OCI-LY7 (cell line): ENCODE results near the gene ASB7. TPM values are rescaled to one million over a fixed set of nuclear protein-coding genes. Genes with fewer than 3 reads are reported as not detected.

ENCODE experiments used
- BruUV-seq: library from RNA; stranded (reverse); fragments of 400-500 nt; replicated peaks from 2 replicates; lab custom pipeline; 2021; lab: Mats Ljungman, UMichigan
- CTCF ChIA-PET: fragments of 300-600 bp; sonication (Branson Sonifier 250); formaldehyde crosslinking; loops from one replicate; lab custom pipeline; 2022; ENCODE audit warnings: antibody characterized with exemption; ENCODE audit not compliant: unreplicated experiment; lab: Charles Lee
- POLR2A ChIA-PET: fragments of 300-600 bp; sonication (Branson Sonifier 250); formaldehyde crosslinking; loops from one replicate; lab custom pipeline; 2022; ENCODE audit warnings: antibody characterized with exemption; lab: Charles Lee
- DNase-seq: peaks from one replicate; pipeline ENCODE4 v3.0.0-alpha.2; 2015; ENCODE audit warnings: low spot score
- H2AFZ ChIP-seq: fragments of 200-600 bp; sonication (generic), shearing (Covaris generic); 2 replicates; pipeline ENCODE4 v1.6.1; 2014; ENCODE audit warnings: mild to moderate bottlenecking, antibody characterized with exemption, low read length, moderate library complexity
- H3K27ac ChIP-seq: fragments of 200-600 bp; sonication (generic); 2 replicates; pipeline ENCODE4 v1.5.1; 2014; ENCODE audit warnings: mixed run types, low read depth, mild to moderate bottlenecking, moderate library complexity, low read length, inconsistent platforms; ENCODE audit not compliant: poor library complexity, severe bottlenecking
- H3K36me3 ChIP-seq: fragments of 200-600 bp; sonication (generic); 2 replicates; pipeline ENCODE4 v1.6.1; 2014; ENCODE audit warnings: mild to moderate bottlenecking, antibody characterized with exemption, low read length, moderate library complexity, mixed read lengths; ENCODE audit not compliant: insufficient read depth
- H3K4me1 ChIP-seq: fragments of 200-600 bp; sonication (generic); 2 replicates; pipeline ENCODE4 v1.5.1; 2014; ENCODE audit warnings: mild to moderate bottlenecking, low read length; ENCODE audit not compliant: insufficient read depth, poor library complexity, severe bottlenecking
- H3K4me2 ChIP-seq: fragments of 200-600 bp; sonication (generic); 2 replicates; pipeline ENCODE4 v1.6.1; 2014; ENCODE audit warnings: mild to moderate bottlenecking, low read length
- H3K4me3 ChIP-seq: fragments of 200-600 bp; sonication (generic); 2 replicates; pipeline ENCODE4 v1.5.1; 2014; ENCODE audit warnings: mild to moderate bottlenecking, low read depth, low read length; ENCODE audit not compliant: poor library complexity, severe bottlenecking
- H3K79me2 ChIP-seq: fragments of 200-600 bp; sonication (generic); 2 replicates; pipeline ENCODE4 v1.6.1; 2016; ENCODE audit warnings: low read depth, mild to moderate bottlenecking, low read length, moderate library complexity, mixed read lengths; ENCODE audit not compliant: insufficient read depth
- H3K9me2 ChIP-seq: fragments of 200-600 bp; sonication (generic); 2 replicates; pipeline ENCODE4 v1.6.1; 2016; ENCODE audit warnings: mild to moderate bottlenecking, low read length, mixed read lengths; ENCODE audit not compliant: insufficient read depth
- H3K9me3 ChIP-seq: fragments of 200-600 bp; sonication (generic); 2 replicates; pipeline ENCODE4 v1.6.1; 2014; ENCODE audit warnings: mild to moderate bottlenecking, mixed run types, low read length, mixed read lengths
- H4K20me1 ChIP-seq: fragments of 200-600 bp; sonication (generic); 2 replicates; pipeline ENCODE4 v1.6.1; 2014; ENCODE audit warnings: mild to moderate bottlenecking, antibody characterized with exemption, low read length, moderate library complexity, mixed read lengths; ENCODE audit not compliant: insufficient read depth
- EZH2phosphoT487 ChIP-seq: fragments of 200-600 bp; sonication (generic); IDR thresholded peaks from 2 replicates; pipeline ENCODE4 v1.6.1; 2018; ENCODE audit warnings: low read depth, borderline replicate concordance, mild to moderate bottlenecking, mixed run types, antibody characterized with exemption, low read length, moderate library complexity, mixed read lengths
- intact Hi-C: fragments of 100-400 bp; cut with micrococcal nuclease; formaldehyde crosslinking; loops from one replicate; pipeline ENCODE4 v1.10.0; 2022; ENCODE audit not compliant: unreplicated experiment
- total RNA-seq, 2 experiments: library from RNA; depleted of rRNA in 1 of 2; stranded (reverse); fragments of >200 nt in 1 of 2; shearing (Covaris generic) in 1 of 2; gene quantifications; 2 replicates each; pipeline ENCODE4 v1.2.3, GENCODE V29; 2014 to 2022
- TF ChIP-seq, protein P1 (sequence below): fragments of 200-600 bp; sonication (generic); conservative IDR thresholded peaks from 2 replicates; pipeline ENCODE4 v1.5.1; 2014; ENCODE audit warnings: mild to moderate bottlenecking, antibody characterized with exemption, low read length, moderate library complexity, mixed read lengths

ASB7 gene
- total RNA-seq, 2 experiments from 2014 or later: 10.9 to 15.2 TPM

GRCh38 chr15:100642213-100642949, 40.0 kb downstream of the ASB7 start:
- Histone ChIP-seq H3K4me3 (no peak overlapping the region), H3K9me3 (no peaks in the 10 kb centered on the region), H3K79me2 (peaks cover 6% of the 10 kb centered on the region; the same call in 1 of the 2 replicates), H3K36me3 (no peaks in the 10 kb centered on the region), H3K9me2 (no peaks in the 10 kb centered on the region), H3K27ac (no peak overlapping the region), H3K4me2 (no peak overlapping the region), H3K4me1 (no peaks in the 10 kb centered on the region), H4K20me1 (0 out of 2 replicates have a peak, but pooled peaks cover 6% of the 10 kb centered on the region), H2AFZ (no peak overlapping the region)
- intact Hi-C loops: no loop called here
- TF ChIP-seq, protein P1, sequence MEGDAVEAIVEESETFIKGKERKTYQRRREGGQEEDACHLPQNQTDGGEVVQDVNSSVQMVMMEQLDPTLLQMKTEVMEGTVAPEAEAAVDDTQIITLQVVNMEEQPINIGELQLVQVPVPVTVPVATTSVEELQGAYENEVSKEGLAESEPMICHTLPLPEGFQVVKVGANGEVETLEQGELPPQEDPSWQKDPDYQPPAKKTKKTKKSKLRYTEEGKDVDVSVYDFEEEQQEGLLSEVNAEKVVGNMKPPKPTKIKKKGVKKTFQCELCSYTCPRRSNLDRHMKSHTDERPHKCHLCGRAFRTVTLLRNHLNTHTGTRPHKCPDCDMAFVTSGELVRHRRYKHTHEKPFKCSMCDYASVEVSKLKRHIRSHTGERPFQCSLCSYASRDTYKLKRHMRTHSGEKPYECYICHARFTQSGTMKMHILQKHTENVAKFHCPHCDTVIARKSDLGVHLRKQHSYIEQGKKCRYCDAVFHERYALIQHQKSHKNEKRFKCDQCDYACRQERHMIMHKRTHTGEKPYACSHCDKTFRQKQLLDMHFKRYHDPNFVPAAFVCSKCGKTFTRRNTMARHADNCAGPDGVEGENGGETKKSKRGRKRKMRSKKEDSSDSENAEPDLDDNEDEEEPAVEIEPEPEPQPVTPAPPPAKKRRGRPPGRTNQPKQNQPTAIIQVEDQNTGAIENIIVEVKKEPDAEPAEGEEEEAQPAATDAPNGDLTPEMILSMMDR: no peak
- TF ChIP-seq EZH2phosphoT487: no peak
- BruUV-seq: no TSS peak
- no peak for DNase-seq
- POLR2A ChIA-PET: interaction anchor here (0.6 kb wide), 1 partner anchor 342 kb away, joined by 4 read pairs; no protein-coding TSS in a partner anchor
- CTCF ChIA-PET: no interaction called here

GRCh38 chr15:100642950-100643338, 40.6 kb downstream of the ASB7 start:
- Histone ChIP-seq H3K9me2 (no peaks in the 10 kb centered on the region), H3K9me3 (no peaks in the 10 kb centered on the region), H3K79me2 (peaks cover 6% of the 10 kb centered on the region; the same call in 1 of the 2 replicates), H4K20me1 (0 out of 2 replicates have a peak, but pooled peaks cover 6% of the 10 kb centered on the region), H2AFZ (no peak overlapping the region), H3K27ac (no peak overlapping the region), H3K4me2 (no peak overlapping the region), H3K4me3 (no peak overlapping the region), H3K4me1 (no peaks in the 10 kb centered on the region), H3K36me3 (no peaks in the 10 kb centered on the region)
- no TSS peak for BruUV-seq
- ChIA-PET CTCF (no interaction called here), POLR2A (interaction anchor here (0.6 kb wide), 1 partner anchor 342 kb away, joined by 4 read pairs; no protein-coding TSS in a partner anchor)
- no peak for DNase-seq
- intact Hi-C loops: no loop called here
- TF ChIP-seq, protein P1: no peak
- no peak for TF ChIP-seq EZH2phosphoT487

- DNase-seq: no peak
- no peak overlapping the region for H3K4me2 ChIP-seq
- 0 out of 2 replicates have a peak, but pooled peaks cover 6% of the 10 kb centered on the region for H4K20me1 ChIP-seq
- H3K27ac ChIP-seq: no peak overlapping the region
- no peak for TF ChIP-seq EZH2phosphoT487
- TF ChIP-seq, protein P1: no peak
- ChIA-PET CTCF (no interaction called here), POLR2A (no interaction called here)
- H3K4me3 ChIP-seq: no peak overlapping the region
- no peak overlapping the region for H2AFZ ChIP-seq
- H3K4me1 ChIP-seq: no peaks in the 10 kb centered on the region
- H3K79me2 ChIP-seq: no peaks in the 10 kb centered on the region
- no peaks in the 10 kb centered on the region for H3K9me3 ChIP-seq
- H3K9me2 ChIP-seq: no peaks in the 10 kb centered on the region
- H3K36me3 ChIP-seq: no peaks in the 10 kb centered on the region; the same call in 1 of the 2 replicates
- no TSS peak for BruUV-seq
- intact Hi-C loops: no loop called here
These were observed 43.3 kb downstream of the ASB7 start for GRCh38 chr15:100645671-100646070.
